Measurements from ENCODE around the gene ANKMY2. TPM values are rescaled to one million over a fixed set of nuclear protein-coding genes. Genes with fewer than 3 reads are reported as not detected.

Gene ANKMY2
- total RNA-seq, 2 experiments from 2014 or later, result 3.3 to 5.1 TPM

GRCh38 chr7:16652240-16652583, 6.7 kb upstream of the ANKMY2 start:
- Mint-ChIP-seq H3K4me1 (ENCODE audit: low read depth) (peaks cover 79% of the 10 kb centered on the region), H3K36me3 (ENCODE audit: low read depth) (peaks cover 9% of the 10 kb centered on the region), H3K9me3 (no peaks in the 10 kb centered on the region), H3K4me3 (no peak overlapping the region), H3K27me3 (no peaks in the 10 kb centered on the region), H3K27ac (no peak overlapping the region)
- no peak for TF ChIP-seq CTCF (IDR thresholded peaks at IDR 0.05)
- ChIA-PET CTCF (no interaction called here), POLR2A (no interaction called here)
- DNase-seq (no peak), ATAC-seq (ENCODE audit: poor library complexity) (no peak)
- H3K27ac ChIP-seq (ENCODE audit: low read depth in 1 of 2, low read length in 2 of 2), result no peak overlapping the region
- H3K27me3 ChIP-seq (ENCODE audit: control insufficient read depth in 1 of 2, insufficient read depth in 2 of 2, low read length in 2 of 2), result no peaks in the 10 kb centered on the region
- H3K4me1 ChIP-seq (ENCODE audit: insufficient read depth, low read length), result peaks cover 8% of the 10 kb centered on the region
- intact Hi-C loops (cut with DNase I, micrococcal nuclease), result loop anchor here in 1 of 2 experiments (5.0 kb wide), 1 partner anchor 645 kb away; the partner anchor contains the start of gene AHR
- H3K4me3 ChIP-seq (ENCODE audit: low read length), result no peak overlapping the region
- no peaks in the 10 kb centered on the region for H3K9me3 ChIP-seq (ENCODE audit: control insufficient read depth in 1 of 2, insufficient read depth in 1 of 2, low read length in 2 of 2)
- H3K36me3 ChIP-seq (ENCODE audit: insufficient read depth, low read length), result no peaks in the 10 kb centered on the region

DNA sequence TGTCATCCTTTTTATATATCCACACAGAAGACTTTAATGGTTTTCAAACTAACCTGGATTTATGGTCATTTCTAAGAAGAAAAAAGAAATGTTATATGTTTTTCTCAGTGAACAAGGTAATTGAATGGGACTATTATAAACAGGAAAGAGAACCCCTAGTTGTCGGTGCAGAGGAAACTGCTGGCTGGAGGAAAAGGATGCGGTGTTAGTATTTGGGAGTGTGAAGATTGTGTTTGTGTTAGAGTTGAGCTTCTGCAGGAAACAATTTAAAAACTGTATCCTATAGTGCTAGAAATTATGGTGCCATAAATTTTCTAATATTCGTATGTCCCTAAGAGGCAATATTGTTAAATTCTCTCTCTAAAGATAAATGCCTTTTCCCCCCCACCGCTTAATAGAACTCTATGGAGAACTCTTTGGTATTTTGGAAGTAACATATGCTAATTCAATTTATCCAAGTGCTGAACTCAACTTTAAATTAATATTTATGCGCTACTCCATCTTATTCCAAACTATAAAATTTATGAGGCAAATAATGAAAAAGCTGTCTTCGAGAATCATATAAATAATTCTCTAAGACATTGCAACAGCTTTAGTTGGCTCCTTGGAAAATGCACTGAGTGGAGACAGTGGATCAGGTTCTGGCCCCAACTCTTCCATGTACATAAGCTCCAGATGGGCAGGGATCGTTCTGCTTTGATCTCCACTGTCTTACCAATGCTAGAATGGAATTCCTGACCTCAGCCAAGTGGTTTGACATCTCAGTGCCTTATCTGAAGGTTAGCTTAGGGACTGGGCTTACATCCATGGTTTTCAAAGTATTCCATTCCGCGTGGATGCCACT, 6.1 kb upstream of the ANKMY2 start:
- ChIA-PET POLR2A (no interaction called here), CTCF (no interaction called here)
- Histone ChIP-seq H3K27me3 (ENCODE audit: control insufficient read depth in 1 of 2, insufficient read depth in 2 of 2, low read length in 2 of 2) (no peaks in the 10 kb centered on the region), H3K4me3 (ENCODE audit: low read length) (no peak overlapping the region), H3K9me3 (ENCODE audit: control insufficient read depth in 1 of 2, insufficient read depth in 1 of 2, low read length in 2 of 2) (no peaks in the 10 kb centered on the region), H3K27ac (ENCODE audit: low read depth in 1 of 2, low read length in 2 of 2) (no peak overlapping the region), H3K4me1 (ENCODE audit: insufficient read depth, low read length) (peaks cover 13% of the 10 kb centered on the region), H3K36me3 (ENCODE audit: insufficient read depth, low read length) (no peaks in the 10 kb centered on the region)
- ATAC-seq (ENCODE audit: poor library complexity) (no peak), DNase-seq (peak in 1 of 14 experiments; percentile 23)
- intact Hi-C loops (cut with DNase I, micrococcal nuclease), result loop anchor here in 1 of 2 experiments (5.0 kb wide), 1 partner anchor 646 kb away; the partner anchor contains the start of gene AHR
- H3K36me3 Mint-ChIP-seq (ENCODE audit: low read depth), result peaks cover 9% of the 10 kb centered on the region
- peaks cover 79% of the 10 kb centered on the region for H3K4me1 Mint-ChIP-seq (ENCODE audit: low read depth)
- no peak for TF ChIP-seq CTCF (IDR thresholded peaks at IDR 0.05)
- no peak overlapping the region for H3K27ac Mint-ChIP-seq
- no peaks in the 10 kb centered on the region for H3K27me3 Mint-ChIP-seq
- H3K4me3 Mint-ChIP-seq, result peak overlapping the region; percentile 1
- no peaks in the 10 kb centered on the region for H3K9me3 Mint-ChIP-seq

DNA sequence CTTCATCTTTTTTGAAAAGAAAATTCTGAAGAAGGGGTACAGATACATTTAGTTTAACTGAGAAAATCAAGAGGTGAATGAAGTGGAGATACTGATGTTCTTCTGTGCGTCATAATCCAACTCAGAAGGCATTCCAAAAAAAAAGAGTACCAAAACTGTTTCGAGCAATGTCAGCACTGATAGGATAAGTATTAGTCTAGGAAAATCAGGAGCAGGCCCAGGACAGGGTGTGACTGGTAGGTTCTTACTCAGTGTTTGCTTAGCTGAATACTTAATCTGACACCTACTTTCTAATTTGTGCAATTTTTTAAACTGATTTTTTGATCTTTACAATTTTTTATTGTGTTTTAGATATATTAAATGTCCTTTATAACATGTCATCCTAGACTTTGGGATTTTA, 4.7 kb upstream of the ANKMY2 start:
- no peak overlapping the region for H3K4me3 ChIP-seq (ENCODE audit: low read length)
- peaks cover 14% of the 10 kb centered on the region for H3K4me1 ChIP-seq (ENCODE audit: insufficient read depth, low read length)
- peaks cover 14% of the 10 kb centered on the region for H3K36me3 Mint-ChIP-seq (ENCODE audit: low read depth)
- DNase-seq (no peak), ATAC-seq (ENCODE audit: poor library complexity) (no peak)
- POLR2A ChIA-PET, result no interaction called here
- peaks cover 75% of the 10 kb centered on the region for H3K4me1 Mint-ChIP-seq (ENCODE audit: low read depth)
- H3K27ac Mint-ChIP-seq, result no peak overlapping the region
- H3K27ac ChIP-seq (ENCODE audit: low read depth in 1 of 2, low read length in 2 of 2), result no peak overlapping the region
- H3K27me3 Mint-ChIP-seq, result no peaks in the 10 kb centered on the region
- no peaks in the 10 kb centered on the region for H3K9me3 Mint-ChIP-seq
- H3K36me3 ChIP-seq (ENCODE audit: insufficient read depth, low read length), result no peaks in the 10 kb centered on the region
- peak overlapping the region; percentile 23 for H3K4me3 Mint-ChIP-seq
- TF ChIP-seq CTCF (IDR thresholded peaks at IDR 0.05), result no peak
- H3K9me3 ChIP-seq (ENCODE audit: control insufficient read depth in 1 of 2, insufficient read depth in 1 of 2, low read length in 2 of 2), result no peaks in the 10 kb centered on the region
- intact Hi-C loops (cut with DNase I, micrococcal nuclease), result loop anchor here in 1 of 2 experiments (5.0 kb wide), 1 partner anchor 647 kb away; the partner anchor contains the start of gene AHR
- no peaks in the 10 kb centered on the region for H3K27me3 ChIP-seq (ENCODE audit: control insufficient read depth in 1 of 2, insufficient read depth in 2 of 2, low read length in 2 of 2)
- CTCF ChIA-PET, result no interaction called here
